CD4-positive, CD25-positive, alpha-beta regulatory T cell (primary cell): Measurements from ENCODE around the gene SEC14L1. TPM values are rescaled to one million over a fixed set of nuclear protein-coding genes. Genes with fewer than 3 reads are reported as not detected.
A peak's percentile ranks its signal among the peaks of the same experiment; 100 is the strongest.
"Not testable (repeated sequence)": the region's sequence is repeated elsewhere in the genome, so short reads cannot be mapped to it uniquely, and the experiment has no call there.

Experiments used
- ATAC-seq, 2 donors: fragments of 150-1000 bp; cut with Tn5 transposase; one replicate each; pipeline ENCODE4 v1.10.0; 2021; ENCODE audit warnings: low read depth in 2 of 2, moderate number of reproducible peaks in 2 of 2, moderate library complexity in 1 of 2
- DNase-seq, 3 donors: peaks; one replicate each; pipeline versions ENCODE4 v3.0.0 to v3.0.0-alpha.2; 2012 to 2022; ENCODE audit warnings: mixed read lengths in 1 of 3
- H3K27ac ChIP-seq: one replicate; pipeline ENCODE4 v1.7.0; 2013; ENCODE audit warnings: mild to moderate bottlenecking, low read length; ENCODE audit not compliant: insufficient read depth, poor library complexity, severe bottlenecking
- H3K27me3 ChIP-seq: one replicate; pipeline ENCODE4 v1.7.0; 2013; ENCODE audit warnings: low read length; ENCODE audit not compliant: control insufficient read depth, insufficient read depth
- H3K36me3 ChIP-seq: one replicate; pipeline ENCODE4 v1.7.0; 2013; ENCODE audit warnings: mild to moderate bottlenecking, low read length, moderate library complexity; ENCODE audit not compliant: control insufficient read depth, insufficient read depth
- H3K4me1 ChIP-seq: 2 replicates; pipeline ENCODE4 v1.7.0; 2013; ENCODE audit warnings: mild to moderate bottlenecking, low read length; ENCODE audit not compliant: insufficient read depth, control insufficient read depth, poor library complexity, severe bottlenecking
- H3K4me3 ChIP-seq: one replicate; pipeline ENCODE4 v1.7.0; 2013; ENCODE audit warnings: low read depth, mild to moderate bottlenecking, low read length, moderate library complexity
- H3K9me3 ChIP-seq, 2 experiments: 1 replicate in 1 of 2; 2 replicates in 1 of 2; pipeline ENCODE4 v1.7.0; 2013; ENCODE audit warnings: low read length in 2 of 2, mild to moderate bottlenecking in 1 of 2, moderate library complexity in 1 of 2; ENCODE audit not compliant: control insufficient read depth in 2 of 2
- H3K27ac Mint-ChIP-seq, 3 donors: one replicate each; pipeline ENCODE4 v1.8.0; 2020 to 2022; ENCODE audit warnings: mild to moderate bottlenecking in 3 of 3, mixed read lengths in 3 of 3, moderate library complexity in 2 of 3
- H3K27me3 Mint-ChIP-seq: one replicate; pipeline ENCODE4 v1.8.0; 2022; ENCODE audit warnings: mild to moderate bottlenecking, mixed read lengths
- H3K36me3 Mint-ChIP-seq: one replicate; pipeline ENCODE4 v1.8.0; 2020; ENCODE audit warnings: mixed read lengths
- H3K4me1 Mint-ChIP-seq, 4 donors: one replicate each; pipeline ENCODE4 v1.8.0; 2020 to 2022; ENCODE audit warnings: mixed read lengths in 4 of 4, mild to moderate bottlenecking in 1 of 4
- H3K4me3 Mint-ChIP-seq, 4 donors: one replicate each; pipeline ENCODE4 v1.8.0; 2020 to 2022; ENCODE audit warnings: mild to moderate bottlenecking in 4 of 4, mixed read lengths in 4 of 4, moderate library complexity in 3 of 4
- H3K9me3 Mint-ChIP-seq, 7 donors: one replicate each; pipeline ENCODE4 v1.8.0; 2020 to 2022; ENCODE audit warnings: mixed read lengths in 7 of 7, mild to moderate bottlenecking in 3 of 7, moderate library complexity in 2 of 7
- polyA plus RNA-seq, 4 donors: library from polyadenylated mRNA; unstranded; fragments of 300-500 nt; fragmentation: Illumina TruSeq; gene quantifications; one replicate each; pipeline ENCODE4 v1.2.3, GENCODE V29; 2021
- total RNA-seq: library from RNA; stranded (reverse); gene quantifications from one replicate; pipeline ENCODE4 v1.2.3, GENCODE V29; 2022

The SEC14L1 gene
- total and polyA plus RNA-seq, 5 donors from 2014 or later = 13.2 to 143 (median 20.5) TPM

DNA sequence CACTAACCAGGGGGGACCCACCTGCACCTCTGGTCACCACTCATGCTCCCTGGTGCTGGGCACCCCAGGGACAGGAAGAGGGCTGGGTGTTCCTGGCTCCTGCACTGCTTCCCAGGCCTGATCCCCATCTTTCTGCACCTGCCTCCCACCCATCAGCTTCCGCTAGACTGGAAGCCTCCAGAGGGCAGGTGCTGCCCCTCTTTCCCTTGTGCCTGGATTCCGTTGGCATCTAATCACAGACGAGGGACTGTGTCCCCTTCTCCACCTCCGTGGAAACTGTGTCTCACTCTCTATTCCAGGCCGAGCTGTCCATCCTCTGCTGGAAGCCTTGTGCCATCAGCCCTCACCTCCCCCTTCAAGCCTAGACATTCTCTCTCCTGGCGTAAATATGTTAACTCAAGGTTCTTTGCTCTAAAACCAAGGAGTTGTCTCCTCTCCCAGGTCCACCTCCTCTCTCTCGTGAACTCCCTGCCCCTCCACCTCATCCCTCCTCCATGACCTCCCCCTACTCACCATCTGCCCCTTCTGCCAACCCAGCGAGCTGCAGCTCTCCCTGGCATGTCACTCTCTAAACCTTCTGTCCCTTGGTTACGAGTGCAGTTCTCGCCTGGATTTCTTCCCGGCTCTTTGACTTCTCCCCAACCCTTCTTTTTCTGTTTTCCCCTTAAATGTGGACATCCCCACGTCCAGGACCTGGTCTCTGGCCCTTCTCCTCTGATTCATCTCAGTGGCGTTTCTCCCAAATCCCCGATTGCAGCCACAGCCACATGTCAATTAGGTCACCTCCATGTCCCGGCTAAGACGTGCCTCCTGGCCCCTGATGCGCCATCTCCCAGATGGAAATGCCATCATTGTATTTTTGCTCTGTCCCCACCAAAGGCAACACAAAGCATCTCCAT, 107.7 kb downstream of the SEC14L1 start:
- peaks cover 10% of the 10 kb centered on the region for H3K4me1 ChIP-seq
- peak overlapping the region in 2 of 4 donors; percentile 61 to 68 for H3K4me3 Mint-ChIP-seq
- H3K27ac Mint-ChIP-seq = no peak overlapping the region

GRCh38 chr17:77251622-77252183, 110.9 kb downstream of the SEC14L1 start:
- Histone ChIP-seq H3K9me3 (no peaks in the 10 kb centered on the region), H3K4me1 (peaks cover 7% of the 10 kb centered on the region), H3K4me3 (no peak overlapping the region), H3K27me3 (no peaks in the 10 kb centered on the region), H3K36me3 (no peaks in the 10 kb centered on the region), H3K27ac (no peak overlapping the region)
- H3K9me3 Mint-ChIP-seq = peaks cover 0 to 1% (median 0%) of the 10 kb centered on the region in 7 donors
- H3K27ac Mint-ChIP-seq = peak overlapping the region in 1 of 3 donors; percentile 27
- H3K36me3 Mint-ChIP-seq = no peaks in the 10 kb centered on the region
- H3K4me1 Mint-ChIP-seq = peaks cover 0 to 8% (median 3%) of the 10 kb centered on the region in 4 donors
- no peak overlapping the region for H3K4me3 Mint-ChIP-seq
- ATAC-seq = no peak
- no peak for DNase-seq
- peaks cover 30% of the 10 kb centered on the region for H3K27me3 Mint-ChIP-seq

More for the DNA sequence above, 107.7 kb downstream of the SEC14L1 start:
- Mint-ChIP-seq H3K36me3 (no peaks in the 10 kb centered on the region), H3K27me3 (peaks cover 35% of the 10 kb centered on the region), H3K9me3 (peaks cover 0 to 1% (median 0%) of the 10 kb centered on the region in 7 donors), H3K4me1 (peaks cover 0 to 20% (median 4%) of the 10 kb centered on the region in 4 donors)
- DNase-seq = no peak
- Histone ChIP-seq H3K27me3 (no peaks in the 10 kb centered on the region), H3K36me3 (no peaks in the 10 kb centered on the region), H3K9me3 (no peaks in the 10 kb centered on the region), H3K4me3 (no peak overlapping the region), H3K27ac (no peak overlapping the region)
- no peak for ATAC-seq

DNA sequence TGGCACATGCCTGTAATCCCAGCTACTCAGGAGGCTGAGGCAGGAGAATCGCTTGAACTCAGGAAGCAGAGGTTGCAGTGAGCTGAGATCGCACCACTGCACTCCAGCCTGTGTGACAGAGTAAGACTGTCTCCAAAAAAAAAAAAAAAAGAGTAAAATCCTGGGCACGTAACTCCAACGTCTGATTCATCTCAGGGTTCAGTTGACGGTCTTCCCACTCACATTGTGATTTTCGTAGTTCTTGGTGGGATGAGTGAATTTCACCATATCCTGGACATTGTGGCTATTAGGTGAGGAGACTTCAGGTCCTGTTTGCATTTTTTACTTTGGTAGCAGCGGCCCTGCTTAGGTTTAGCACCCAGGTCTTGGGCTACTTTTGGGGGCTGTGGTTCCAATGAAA, 111.5 kb downstream of the SEC14L1 start:
- H3K4me1 ChIP-seq, H3K4me3 ChIP-seq, ATAC-seq, H3K27ac Mint-ChIP-seq, DNase-seq, H3K4me1 Mint-ChIP-seq, H3K27ac ChIP-seq, H3K9me3 ChIP-seq, H3K9me3 Mint-ChIP-seq, H3K36me3 ChIP-seq, H3K36me3 Mint-ChIP-seq, H3K27me3 ChIP-seq, H3K4me3 Mint-ChIP-seq: not testable (repeated sequence)
- peaks cover 30% of the 10 kb centered on the region for H3K27me3 Mint-ChIP-seq

DNA sequence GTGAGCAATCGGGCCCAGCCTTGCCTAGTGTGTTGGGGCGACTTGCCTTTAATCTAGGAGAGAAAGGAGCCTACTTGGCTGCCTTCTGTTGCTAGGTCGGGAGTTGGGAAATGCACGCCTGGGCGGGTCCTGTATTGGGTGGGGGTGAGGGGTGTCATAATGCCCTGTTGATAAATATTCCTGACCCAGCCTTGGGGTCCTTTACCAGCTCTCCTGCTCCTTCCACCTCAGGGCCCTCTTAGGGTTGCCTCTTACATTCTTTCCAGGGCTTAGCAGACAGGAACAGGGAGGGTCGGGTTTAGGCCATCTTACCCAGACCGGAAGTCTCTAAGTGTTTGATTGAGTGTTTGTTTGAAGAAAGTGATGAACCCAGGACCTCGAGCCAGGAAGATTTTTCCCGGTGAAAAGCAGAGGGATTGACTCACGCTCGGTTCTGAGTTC, 112.9 kb downstream of the SEC14L1 start:
- DNase-seq = no peak
- no peak overlapping the region for H3K27ac Mint-ChIP-seq
- Histone ChIP-seq H3K4me1 (no peaks in the 10 kb centered on the region), H3K9me3 (no peaks in the 10 kb centered on the region), H3K27ac (no peak overlapping the region), H3K27me3 (no peaks in the 10 kb centered on the region), H3K36me3 (no peaks in the 10 kb centered on the region), H3K4me3 (no peak overlapping the region)
- H3K4me3 Mint-ChIP-seq = no peak overlapping the region
- peaks cover 0 to 3% (median under 1%) of the 10 kb centered on the region in 4 donors for H3K4me1 Mint-ChIP-seq
- H3K9me3 Mint-ChIP-seq = peaks cover 0 to 1% (median 0%) of the 10 kb centered on the region in 7 donors
- no peak for ATAC-seq
- H3K36me3 Mint-ChIP-seq = no peaks in the 10 kb centered on the region
- peaks cover 21% of the 10 kb centered on the region for H3K27me3 Mint-ChIP-seq

- no peaks in the 10 kb centered on the region for H3K36me3 Mint-ChIP-seq
- Histone ChIP-seq H3K27me3 (no peaks in the 10 kb centered on the region), H3K4me3 (no peak overlapping the region), H3K36me3 (no peaks in the 10 kb centered on the region), H3K9me3 (no peaks in the 10 kb centered on the region), H3K4me1 (no peaks in the 10 kb centered on the region), H3K27ac (no peak overlapping the region)
- DNase-seq (no peak), ATAC-seq (no peak)
- peaks cover 13% of the 10 kb centered on the region for H3K27me3 Mint-ChIP-seq
- no peaks in the 10 kb centered on the region for H3K4me1 Mint-ChIP-seq
- no peak overlapping the region for H3K4me3 Mint-ChIP-seq
- H3K9me3 Mint-ChIP-seq = peaks cover 0 to 1% (median 0%) of the 10 kb centered on the region in 7 donors
- H3K27ac Mint-ChIP-seq = no peak overlapping the region
Measured at GRCh38 chr17:77254951-77255825, 114.4 kb downstream of the SEC14L1 start.

DNA sequence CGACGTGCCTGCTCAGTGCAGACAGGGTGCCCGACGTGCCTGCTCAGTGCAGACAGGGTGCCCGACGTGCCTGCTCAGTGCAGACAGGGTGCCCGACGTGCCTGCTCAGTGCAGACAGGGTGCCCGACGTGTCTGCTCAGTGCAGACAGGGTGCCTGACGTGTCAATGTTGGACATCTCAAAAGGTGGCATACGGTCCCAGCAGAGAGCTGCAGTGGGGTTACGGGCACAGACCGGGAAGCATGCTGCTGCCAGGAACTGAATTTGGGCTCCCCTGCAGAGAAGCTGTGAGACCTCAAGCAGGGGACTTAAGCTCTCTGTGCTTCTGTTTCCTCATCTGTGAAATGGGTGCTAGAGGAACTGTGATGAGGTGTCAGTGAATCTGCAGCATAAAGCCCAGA, 115.2 kb downstream of the SEC14L1 start:
- H3K27me3 ChIP-seq, H3K4me1 Mint-ChIP-seq, H3K4me3 Mint-ChIP-seq, DNase-seq, H3K27ac ChIP-seq, H3K9me3 ChIP-seq, H3K36me3 ChIP-seq, H3K36me3 Mint-ChIP-seq, H3K4me3 ChIP-seq, ATAC-seq, H3K9me3 Mint-ChIP-seq, H3K4me1 ChIP-seq: not testable (repeated sequence)
- H3K27ac Mint-ChIP-seq = peak overlapping the region in 1 of 3 donors; percentile 26
- H3K27me3 Mint-ChIP-seq = peaks cover 14% of the 10 kb centered on the region

GRCh38 chr17:77256710-77257109, 115.9 kb downstream of the SEC14L1 start:
- DNase-seq = no peak
- Mint-ChIP-seq H3K27me3 (peaks cover 8% of the 10 kb centered on the region), H3K4me1 (no peaks in the 10 kb centered on the region), H3K36me3 (no peaks in the 10 kb centered on the region), H3K9me3 (peaks cover 0 to 1% (median 0%) of the 10 kb centered on the region in 7 donors), H3K27ac (no peak overlapping the region), H3K4me3 (no peak overlapping the region)
- H3K27ac ChIP-seq = no peak overlapping the region
- no peaks in the 10 kb centered on the region for H3K27me3 ChIP-seq
- ATAC-seq = no peak
- H3K9me3 ChIP-seq = no peaks in the 10 kb centered on the region
- H3K4me3 ChIP-seq = no peak overlapping the region
- H3K36me3 ChIP-seq = no peaks in the 10 kb centered on the region
- H3K4me1 ChIP-seq = no peaks in the 10 kb centered on the region
